Urothelium cell line (cell line): Measurements from ENCODE around the gene SPNS2.

Source experiments
- DNase-seq: peaks from one replicate; pipeline ENCODE4 v3.0.0; 2011; ENCODE audit warnings: low spot score, mixed read lengths
- FAIRE-seq: peaks from 2 replicates; lab custom pipeline; 2011; peaks lifted over from hg19 to GRCh38; lab: Jason Lieb, UNC

Gene SPNS2

DNA sequence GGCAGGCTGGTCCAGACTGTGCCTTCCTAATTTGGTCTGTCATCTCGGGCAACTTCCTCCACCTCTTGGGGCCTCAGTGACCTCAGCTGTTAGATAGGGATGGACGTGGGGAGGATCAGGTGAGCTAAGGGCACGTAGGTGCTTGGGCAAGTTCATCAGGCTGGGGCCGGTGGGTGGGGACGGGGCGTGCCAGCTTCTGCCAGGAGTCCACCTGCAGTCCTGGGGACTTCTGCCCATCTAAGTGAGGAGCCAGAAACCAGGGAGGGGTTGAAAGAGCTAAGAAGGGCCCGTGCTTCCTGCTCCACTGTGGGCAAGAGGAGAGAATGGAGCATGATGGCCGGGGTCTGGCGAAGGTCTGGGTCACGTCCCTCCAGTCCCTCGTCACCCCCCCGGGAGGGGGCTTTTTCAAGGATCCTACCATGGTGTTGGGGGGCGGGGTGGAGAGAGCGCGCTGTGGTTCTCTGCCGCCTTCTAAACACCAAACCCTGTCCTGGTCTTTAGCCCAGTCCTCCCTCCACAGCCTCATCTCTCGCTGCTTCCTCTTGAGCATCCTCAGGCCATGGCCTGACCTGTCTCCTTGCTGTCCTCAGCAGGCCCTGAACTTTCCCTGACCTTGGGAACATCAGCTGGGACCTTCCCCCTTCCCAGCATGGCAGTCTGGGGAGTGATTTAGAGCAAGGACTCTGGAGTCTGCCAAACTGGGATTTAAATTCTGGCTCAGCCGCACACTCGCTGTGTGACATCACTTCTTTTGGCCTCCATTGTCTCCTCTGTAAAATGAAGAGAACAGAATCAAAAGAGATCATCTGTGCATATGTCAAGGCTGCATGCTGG, 21.6 kb downstream of the SPNS2 start:
- no peak for FAIRE-seq
- DNase-seq: no peak

- DNase-seq (no peak), FAIRE-seq (no peak)
Observed at GRCh38 chr17:4520894-4521600, 22.4 kb downstream of the SPNS2 start.

GRCh38 chr17:4522661-4523060, 24.0 kb downstream of the SPNS2 start:
- FAIRE-seq: no peak
- no peak for DNase-seq

GRCh38 chr17:4523946-4524345, 25.3 kb downstream of the SPNS2 start:
- FAIRE-seq: no peak
- no peak for DNase-seq

DNA sequence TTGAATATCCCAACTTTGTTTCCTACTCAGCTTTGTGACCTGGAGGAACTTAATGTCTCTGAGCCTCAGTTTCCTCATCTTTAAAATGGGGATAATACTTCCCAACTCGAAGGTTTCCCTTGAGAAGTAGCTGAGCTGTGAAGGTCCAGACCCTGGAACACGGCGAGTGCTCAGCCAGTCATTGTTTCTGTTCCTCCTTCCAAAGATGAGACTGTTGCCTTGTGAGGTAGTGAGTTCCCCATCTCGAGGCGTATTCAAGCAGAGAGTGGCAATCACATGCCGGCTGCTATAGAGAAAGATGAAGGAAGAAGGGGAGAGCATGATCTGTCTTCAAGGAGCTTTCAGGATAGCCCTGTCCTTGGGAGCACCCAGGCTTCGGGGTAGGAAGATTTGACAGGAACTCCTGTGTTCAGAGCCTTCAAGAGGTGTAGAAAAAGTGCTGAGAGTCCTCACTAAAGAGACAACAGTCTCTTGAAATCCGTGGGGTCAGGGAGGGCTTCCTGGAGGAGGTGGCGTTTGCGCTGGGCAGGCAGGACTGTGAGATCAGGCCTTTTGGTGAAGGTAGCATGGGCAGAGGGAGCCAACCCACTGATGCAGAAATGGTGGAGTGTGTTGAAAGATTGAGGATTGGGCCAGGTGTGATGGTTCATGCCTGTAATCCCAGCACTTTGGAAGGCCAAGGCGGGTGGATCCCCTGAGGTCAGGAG, 27.2 kb downstream of the SPNS2 start:
- DNase-seq (no peak), FAIRE-seq (no peak)

GRCh38 chr17:4527134-4527533, 28.5 kb downstream of the SPNS2 start:
- FAIRE-seq: no peak
- DNase-seq: no peak

DNA sequence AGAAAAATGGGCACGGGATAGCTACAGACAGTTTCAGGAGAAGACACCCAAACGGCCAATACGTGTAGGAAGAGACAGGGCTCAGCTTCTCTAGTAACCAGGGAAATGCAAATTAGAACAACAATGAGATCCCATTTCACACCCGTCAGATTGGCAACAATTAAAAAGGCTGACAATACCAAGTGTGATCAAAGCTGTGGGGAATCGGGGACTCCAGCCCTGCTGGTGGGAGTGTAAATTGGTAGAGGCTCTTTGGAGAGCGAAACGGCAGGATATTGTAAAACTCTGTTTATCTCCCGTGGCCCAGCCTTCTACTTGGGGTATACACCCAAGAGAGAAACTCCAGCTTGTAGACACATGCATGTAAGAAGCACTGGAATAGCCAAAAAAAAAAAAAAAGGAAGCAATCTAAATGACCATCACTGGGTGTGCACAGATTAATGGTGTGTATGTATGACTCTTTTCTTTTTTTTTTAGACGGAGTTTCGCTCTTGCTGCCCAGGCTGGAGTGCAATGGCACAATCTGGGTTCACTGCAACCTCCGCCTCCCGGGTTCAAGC, 29.0 kb downstream of the SPNS2 start:
- FAIRE-seq (no peak), DNase-seq (no peak)

- DNase-seq (no peak), FAIRE-seq (no peak)
Observed at GRCh38 chr17:4529533-4530152, 31.0 kb downstream of the SPNS2 start.

- no peak for FAIRE-seq
- DNase-seq: no peak
Observed at GRCh38 chr17:4530799-4531730, 32.4 kb downstream of the SPNS2 start.

DNA sequence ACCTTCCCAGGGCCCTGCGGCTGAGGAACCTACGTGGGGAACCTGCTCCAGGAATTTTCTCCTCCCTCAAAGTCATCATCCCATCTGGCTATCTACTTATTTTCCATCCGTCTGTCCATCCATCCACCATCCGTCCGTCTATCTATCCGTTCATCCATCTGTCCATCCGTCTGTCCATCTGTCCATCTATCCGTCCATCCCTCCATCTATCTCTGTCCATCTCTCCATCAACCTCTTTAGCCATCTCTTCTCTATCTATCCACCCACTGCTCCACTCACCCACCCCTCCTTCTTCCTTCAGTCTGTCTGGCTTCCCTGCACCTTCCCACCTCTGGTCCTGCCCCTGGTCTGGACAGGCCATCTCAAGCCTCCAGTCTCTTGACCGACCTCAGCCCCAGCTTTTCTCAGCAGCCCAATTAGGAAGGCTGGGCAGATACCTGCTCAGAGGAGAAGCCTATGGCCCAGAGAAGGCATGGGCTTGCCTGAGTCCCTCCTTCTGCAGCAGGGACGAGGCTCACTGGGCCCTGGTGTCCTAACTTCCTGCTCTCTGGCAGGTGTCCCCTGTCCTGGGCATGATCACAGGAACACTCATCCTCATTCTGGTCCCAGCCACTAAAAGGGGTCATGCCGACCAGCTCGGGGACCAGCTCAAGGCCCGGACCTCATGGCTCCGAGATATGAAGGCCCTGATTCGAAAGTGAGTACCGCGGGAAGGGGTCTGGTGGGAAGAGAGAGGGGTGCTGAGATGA, 33.5 kb downstream of the SPNS2 start:
- FAIRE-seq: no peak

DNA sequence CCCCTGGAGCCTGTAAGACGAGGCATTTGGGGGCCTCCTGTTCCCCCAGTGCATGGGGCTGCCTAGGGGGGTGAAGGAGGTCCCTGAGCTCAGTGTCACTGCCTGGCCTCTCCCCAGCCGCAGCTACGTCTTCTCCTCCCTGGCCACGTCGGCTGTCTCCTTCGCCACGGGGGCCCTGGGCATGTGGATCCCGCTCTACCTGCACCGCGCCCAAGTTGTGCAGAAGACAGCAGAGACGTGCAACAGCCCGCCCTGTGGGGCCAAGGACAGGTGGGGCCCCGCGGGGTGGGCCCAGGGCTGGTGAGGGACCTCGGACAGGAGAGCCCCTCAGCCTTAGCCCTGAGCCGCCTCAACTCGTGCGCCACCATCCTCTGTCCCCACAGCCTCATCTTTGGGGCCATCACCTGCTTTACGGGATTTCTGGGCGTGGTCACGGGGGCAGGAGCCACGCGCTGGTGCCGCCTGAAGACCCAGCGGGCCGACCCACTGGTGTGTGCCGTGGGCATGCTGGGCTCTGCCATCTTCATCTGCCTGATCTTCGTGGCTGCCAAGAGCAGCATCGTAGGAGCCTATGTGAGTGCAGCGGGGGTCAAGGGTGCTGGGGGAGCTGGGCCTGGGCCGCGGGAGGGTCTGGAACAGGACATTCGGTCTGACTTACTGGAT, 34.3 kb downstream of the SPNS2 start:
- DNase-seq (no peak), FAIRE-seq (no peak)

More for the DNA sequence above, 33.5 kb downstream of the SPNS2 start:
- DNase-seq: no peak

GRCh38 chr17:4533523-4534504, 35.1 kb downstream of the SPNS2 start:
- DNase-seq: peak; percentile 27
- no peak for FAIRE-seq

DNA sequence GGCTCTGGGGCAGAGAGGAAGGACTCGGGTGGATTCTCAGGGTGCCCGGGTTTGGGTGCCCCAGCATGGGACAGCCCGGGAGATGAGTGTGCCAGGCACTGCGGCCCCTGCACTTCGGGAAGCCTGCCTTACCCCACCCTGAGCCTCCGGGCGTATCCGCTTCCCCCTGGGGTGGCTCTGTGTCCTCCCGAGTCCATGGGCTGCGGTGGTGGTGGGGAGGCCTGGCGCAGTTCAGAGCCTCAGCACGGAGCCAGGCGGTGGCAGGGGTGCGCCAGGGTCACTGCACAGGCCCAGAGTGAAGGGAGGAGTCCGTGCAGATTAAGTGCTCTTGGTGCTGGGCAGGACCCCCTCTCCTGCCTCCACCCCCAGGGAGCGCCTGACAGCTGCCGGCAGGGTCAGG, 35.8 kb downstream of the SPNS2 start:
- DNase-seq (no peak), FAIRE-seq (no peak)

GRCh38 chr17:4534928-4535666, 36.4 kb downstream of the SPNS2 start:
- FAIRE-seq (no peak), DNase-seq (no peak)

- DNase-seq: no peak
- FAIRE-seq: no peak
Observed at GRCh38 chr17:4535667-4536258, 37.1 kb downstream of the SPNS2 start.

DNA sequence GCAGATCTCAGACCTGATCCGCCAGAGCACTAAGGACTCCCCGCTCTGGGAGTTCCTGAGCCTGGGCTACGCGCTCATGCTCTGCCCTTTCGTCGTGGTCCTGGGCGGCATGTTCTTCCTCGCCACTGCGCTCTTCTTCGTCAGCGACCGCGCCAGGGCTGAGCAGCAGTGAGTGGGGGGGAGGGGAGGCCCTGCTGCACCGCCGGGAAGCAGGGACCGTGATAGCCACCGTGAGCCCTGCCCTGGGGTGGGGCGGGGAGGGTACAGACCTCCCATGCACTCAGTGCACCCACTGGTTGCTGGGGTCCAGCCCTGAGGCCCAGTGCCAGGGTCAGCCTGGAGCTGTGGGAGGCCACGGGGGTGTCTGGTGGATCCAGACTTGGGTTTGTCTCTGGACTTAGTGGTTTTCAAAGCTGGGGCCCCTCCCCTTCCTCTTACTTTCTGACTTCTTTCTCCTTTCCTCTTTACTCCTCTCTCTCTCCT, 37.6 kb downstream of the SPNS2 start:
- no peak for FAIRE-seq

More for the DNA sequence above, 37.6 kb downstream of the SPNS2 start:
- DNase-seq: no peak
